ENCODE results near the gene SERPINE1. TPM values are rescaled to one million over a fixed set of nuclear protein-coding genes. Genes with fewer than 3 reads are reported as not detected.

Gene SERPINE1
- total RNA-seq, 1 experiment from 2014 or later, result 370 TPM

- no TSS peak for BruUV-seq (replicated peaks)
- ATAC-seq, result no peak
- TF ChIP-seq CTCF (IDR thresholded peaks at IDR 0.05) (no peak), TCF7L2 (IDR thresholded peaks at IDR 0.05; ENCODE audit: low read depth, low read length) (no peak), SIN3A (IDR thresholded peaks at IDR 0.05; ENCODE audit: borderline replicate concordance, insufficient read depth, low read depth, low read length) (no peak), POLR2AphosphoS5 (IDR thresholded peaks at IDR 0.05; ENCODE audit: low read depth, low read length) (no peak)
- TF ChIP-seq, protein P1, sequence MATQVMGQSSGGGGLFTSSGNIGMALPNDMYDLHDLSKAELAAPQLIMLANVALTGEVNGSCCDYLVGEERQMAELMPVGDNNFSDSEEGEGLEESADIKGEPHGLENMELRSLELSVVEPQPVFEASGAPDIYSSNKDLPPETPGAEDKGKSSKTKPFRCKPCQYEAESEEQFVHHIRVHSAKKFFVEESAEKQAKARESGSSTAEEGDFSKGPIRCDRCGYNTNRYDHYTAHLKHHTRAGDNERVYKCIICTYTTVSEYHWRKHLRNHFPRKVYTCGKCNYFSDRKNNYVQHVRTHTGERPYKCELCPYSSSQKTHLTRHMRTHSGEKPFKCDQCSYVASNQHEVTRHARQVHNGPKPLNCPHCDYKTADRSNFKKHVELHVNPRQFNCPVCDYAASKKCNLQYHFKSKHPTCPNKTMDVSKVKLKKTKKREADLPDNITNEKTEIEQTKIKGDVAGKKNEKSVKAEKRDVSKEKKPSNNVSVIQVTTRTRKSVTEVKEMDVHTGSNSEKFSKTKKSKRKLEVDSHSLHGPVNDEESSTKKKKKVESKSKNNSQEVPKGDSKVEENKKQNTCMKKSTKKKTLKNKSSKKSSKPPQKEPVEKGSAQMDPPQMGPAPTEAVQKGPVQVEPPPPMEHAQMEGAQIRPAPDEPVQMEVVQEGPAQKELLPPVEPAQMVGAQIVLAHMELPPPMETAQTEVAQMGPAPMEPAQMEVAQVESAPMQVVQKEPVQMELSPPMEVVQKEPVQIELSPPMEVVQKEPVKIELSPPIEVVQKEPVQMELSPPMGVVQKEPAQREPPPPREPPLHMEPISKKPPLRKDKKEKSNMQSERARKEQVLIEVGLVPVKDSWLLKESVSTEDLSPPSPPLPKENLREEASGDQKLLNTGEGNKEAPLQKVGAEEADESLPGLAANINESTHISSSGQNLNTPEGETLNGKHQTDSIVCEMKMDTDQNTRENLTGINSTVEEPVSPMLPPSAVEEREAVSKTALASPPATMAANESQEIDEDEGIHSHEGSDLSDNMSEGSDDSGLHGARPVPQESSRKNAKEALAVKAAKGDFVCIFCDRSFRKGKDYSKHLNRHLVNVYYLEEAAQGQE (IDR thresholded peaks at IDR 0.05; ENCODE audit: insufficient read depth in 1 of 2, low read depth in 2 of 2, low read length in 1 of 2), result no peak
- no peak overlapping the region for H3K4me3 ChIP-seq (ENCODE audit: low read depth in 2 of 2, low read length in 2 of 2)
- POLR2A ChIA-PET, result interaction anchor here (0.6 kb wide), 1 partner anchor 203 kb away, joined by 8 read pairs; no protein-coding TSS in a partner anchor
- no peaks in the 10 kb centered on the region for H3K27me3 ChIP-seq (ENCODE audit: control insufficient read depth, insufficient read depth, low read length)
- peaks cover 43% of the 10 kb centered on the region for H3K4me1 ChIP-seq (ENCODE audit: control insufficient read depth, insufficient read depth, low read length)
- H3K9me3 ChIP-seq (ENCODE audit: control insufficient read depth, insufficient read depth, low read depth, low read length), result no peaks in the 10 kb centered on the region
- no peak overlapping the region for H3K27ac ChIP-seq (ENCODE audit: low read length)
- in situ Hi-C loops (cut with HindIII; ENCODE audit: low pct_unique_long_range_greater_than_20kb, low sequenced_read_pairs), result no loop called here
- CTCF ChIA-PET, result interaction anchor here (0.6 kb wide), 2 partner anchors 16 to 35 kb away, joined by 7 to 17 read pairs; no protein-coding TSS in a partner anchor
- no peak for DNase-seq (ENCODE audit: low read depth, low spot score)
- intact Hi-C loops (cut with micrococcal nuclease; ENCODE audit: unreplicated experiment), result no loop called here
- H3K36me3 ChIP-seq (ENCODE audit: control insufficient read depth, insufficient read depth, low read length), result no peaks in the 10 kb centered on the region; the same call in none of the 2 replicates
Measured at GRCh38 chr7:101159696-101160674, 33.1 kb downstream of the SERPINE1 start.

GRCh38 chr7:101160910-101161309, 34.0 kb downstream of the SERPINE1 start:
- BruUV-seq (replicated peaks), result no TSS peak
- H3K27me3 ChIP-seq (ENCODE audit: control insufficient read depth, insufficient read depth, low read length), result no peaks in the 10 kb centered on the region
- no peaks in the 10 kb centered on the region; the same call in 1 of the 2 replicates for H3K36me3 ChIP-seq (ENCODE audit: control insufficient read depth, insufficient read depth, low read length)
- DNase-seq (ENCODE audit: low read depth, low spot score) (no peak), ATAC-seq (no peak)
- in situ Hi-C loops (cut with HindIII; ENCODE audit: low pct_unique_long_range_greater_than_20kb, low sequenced_read_pairs), result no loop called here
- ChIA-PET POLR2A (interaction anchor here (0.6 kb wide), 1 partner anchor 21 kb away, joined by 4 read pairs; no protein-coding TSS in a partner anchor), CTCF (interaction anchor here (0.9 kb wide), 1 partner anchor 17 kb away, joined by 14 read pairs; no protein-coding TSS in a partner anchor)
- peak overlapping the region; percentile 15; the same call in 1 of the 2 replicates for H3K27ac ChIP-seq (ENCODE audit: low read length)
- H3K9me3 ChIP-seq (ENCODE audit: control insufficient read depth, insufficient read depth, low read depth, low read length), result no peaks in the 10 kb centered on the region
- TF ChIP-seq TCF7L2 (IDR thresholded peaks at IDR 0.05; ENCODE audit: low read depth, low read length), result no peak
- TF ChIP-seq, protein P1 (IDR thresholded peaks at IDR 0.05; ENCODE audit: insufficient read depth in 1 of 2, low read depth in 2 of 2, low read length in 1 of 2), result no peak
- no peak for TF ChIP-seq POLR2AphosphoS5 (IDR thresholded peaks at IDR 0.05; ENCODE audit: low read depth, low read length)
- no peak for TF ChIP-seq SIN3A (IDR thresholded peaks at IDR 0.05; ENCODE audit: borderline replicate concordance, insufficient read depth, low read depth, low read length)
- TF ChIP-seq CTCF (IDR thresholded peaks at IDR 0.05), result no peak
- no peak overlapping the region for H3K4me3 ChIP-seq (ENCODE audit: low read depth in 2 of 2, low read length in 2 of 2)
- intact Hi-C loops (cut with micrococcal nuclease; ENCODE audit: unreplicated experiment), result no loop called here
- H3K4me1 ChIP-seq (ENCODE audit: control insufficient read depth, insufficient read depth, low read length), result peaks cover 37% of the 10 kb centered on the region
